GM19193 (cell line): ENCODE results near the gene NAPG.

Experiments used
- POLR2A ChIP-seq: IDR thresholded peaks from 4 replicates; pipeline ENCODE4 v1.6.1; 2011; ENCODE audit not compliant: insufficient read depth, insufficient read length; ENCODE audit errors: extremely low read depth

Gene NAPG

DNA sequence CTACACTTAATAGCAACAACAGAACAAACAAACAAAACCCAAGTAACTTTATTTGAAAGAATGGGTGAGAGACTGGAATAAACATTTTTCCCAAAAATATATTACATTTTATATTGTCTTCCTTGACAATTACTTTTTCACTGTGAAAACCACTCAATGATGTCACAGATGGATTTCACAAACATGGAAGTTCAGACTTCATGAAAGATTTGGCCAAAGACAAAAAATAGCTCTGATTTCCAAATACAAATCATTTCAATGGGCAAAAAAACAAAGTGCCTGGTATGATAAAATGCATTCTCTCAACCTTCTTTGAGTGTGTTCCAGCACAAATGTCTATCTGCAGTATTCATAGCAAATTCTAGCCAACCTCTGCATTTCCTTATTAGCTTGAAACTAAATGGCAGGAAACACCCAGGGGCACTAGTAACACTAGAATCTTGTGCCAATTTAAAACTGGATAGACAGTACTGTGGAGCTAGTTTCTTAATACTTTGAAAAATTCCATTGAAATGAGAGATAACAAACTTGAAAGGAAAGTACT lies 28.5 kb upstream of the NAPG start:
- no peak for TF ChIP-seq POLR2A

DNA sequence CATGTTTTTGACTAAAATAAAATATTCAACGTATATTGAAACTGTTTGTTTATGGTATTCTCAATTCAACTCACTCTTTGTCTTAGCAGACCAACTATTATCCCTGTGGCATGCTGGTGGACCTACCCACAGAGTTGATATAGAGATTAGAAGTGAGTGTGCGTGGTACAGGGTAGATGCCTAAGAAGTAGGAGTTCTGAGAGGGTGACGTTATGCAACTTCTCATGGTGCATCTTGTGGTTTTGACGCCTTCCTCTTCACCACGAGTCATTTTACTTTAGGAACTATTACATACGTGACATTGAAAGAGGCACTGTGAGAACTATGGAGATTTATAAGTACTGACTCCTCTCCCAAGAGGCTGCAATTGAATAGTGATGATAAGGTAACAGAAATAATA lies 26.6 kb upstream of the NAPG start:
- no peak for TF ChIP-seq POLR2A

DNA sequence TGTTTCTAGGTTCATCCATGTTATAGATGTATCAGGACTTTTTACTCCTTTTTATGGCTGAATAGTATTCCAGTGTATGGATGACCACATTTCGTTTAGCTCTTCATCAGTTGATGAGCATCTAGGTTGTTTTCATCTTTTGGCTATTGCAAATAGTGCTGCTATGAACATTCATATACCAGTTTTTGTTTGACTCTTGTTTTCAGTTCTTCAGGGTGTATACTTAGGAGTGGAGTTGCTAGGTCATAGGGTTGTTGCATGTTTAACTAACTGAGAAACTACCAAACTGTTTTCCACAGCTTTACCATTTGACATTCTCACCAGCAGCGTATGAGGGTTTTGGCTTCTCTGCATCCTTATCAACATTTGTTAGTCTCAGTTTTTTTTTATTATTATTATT lies 25.8 kb upstream of the NAPG start:
- no peak for TF ChIP-seq POLR2A

DNA sequence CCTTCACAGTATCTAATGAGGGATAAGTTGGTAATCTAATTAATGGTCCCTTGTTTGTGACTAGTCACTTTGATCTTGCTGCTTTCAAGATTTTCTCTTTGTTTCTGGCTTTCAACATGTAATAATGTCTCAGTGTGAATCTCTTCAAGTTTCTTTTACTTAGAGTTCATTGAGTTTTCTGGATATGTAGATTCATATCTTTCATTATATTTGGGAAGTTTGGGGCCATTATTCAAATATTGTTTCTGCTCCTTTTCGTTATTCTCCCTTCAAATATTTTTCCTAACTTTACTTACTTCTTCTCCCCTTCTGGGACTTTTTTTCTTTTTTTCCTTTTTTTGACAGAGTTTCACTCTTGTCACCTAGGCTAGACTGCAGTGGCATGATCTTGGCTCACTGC lies 21.1 kb upstream of the NAPG start:
- no peak for TF ChIP-seq POLR2A

DNA sequence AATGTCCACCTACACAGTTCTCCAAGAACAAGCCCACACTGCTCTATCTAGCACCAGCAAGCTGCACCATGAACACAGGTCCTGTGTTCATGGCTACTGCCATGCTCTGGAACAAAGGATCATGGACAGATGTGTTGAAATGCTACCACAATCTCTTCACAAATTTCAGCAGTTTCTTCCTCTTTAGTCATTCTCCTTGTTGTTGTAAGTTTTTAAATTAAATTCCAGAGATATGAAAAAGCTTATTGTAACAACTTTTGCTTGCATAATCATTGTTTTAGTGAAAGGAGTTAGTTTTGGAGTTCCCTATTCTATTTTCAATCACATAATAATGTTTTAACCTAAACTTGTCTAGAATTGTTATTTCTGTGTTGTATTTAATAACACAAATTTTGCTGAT lies 17.2 kb upstream of the NAPG start:
- TF ChIP-seq POLR2A = no peak

DNA sequence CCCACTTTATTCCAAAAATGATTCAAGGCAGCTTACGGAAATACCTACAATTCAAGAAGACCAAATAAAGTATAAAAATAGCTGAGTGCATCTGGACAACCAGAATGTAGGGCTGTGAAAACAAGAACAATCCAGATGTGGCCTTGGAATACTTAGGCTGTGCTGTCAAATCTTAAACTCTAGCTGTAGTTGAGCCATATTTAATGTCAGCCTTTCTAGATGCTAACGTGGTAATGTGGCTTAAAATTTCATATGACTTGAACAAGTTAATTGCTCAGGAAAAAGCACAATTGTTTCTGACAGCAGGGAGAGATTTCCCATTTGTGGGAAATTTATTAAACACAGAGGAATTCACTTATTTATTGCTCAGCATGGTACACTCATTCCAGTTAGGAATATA lies 14.6 kb upstream of the NAPG start:
- TF ChIP-seq POLR2A = no peak

DNA sequence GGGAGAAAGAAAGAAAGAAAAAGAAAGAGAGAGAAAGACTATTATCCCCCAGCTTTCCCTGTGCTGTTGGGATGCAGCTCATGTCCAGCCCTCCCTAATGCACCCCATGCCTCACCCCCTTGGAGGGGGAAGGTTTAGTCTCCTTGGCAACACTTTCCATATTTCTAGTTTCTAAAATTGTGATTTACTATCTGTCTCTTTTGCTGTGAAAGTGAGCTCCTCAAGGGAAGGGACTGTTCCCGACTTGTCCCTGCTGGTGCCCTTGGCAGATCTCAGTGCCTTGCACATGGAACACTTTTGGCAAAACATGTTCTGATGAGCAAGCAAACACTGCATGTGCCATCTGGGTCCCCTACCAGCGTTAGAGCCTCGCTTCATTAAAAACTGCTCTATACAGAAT lies 11.7 kb upstream of the NAPG start:
- TF ChIP-seq POLR2A = no peak

DNA sequence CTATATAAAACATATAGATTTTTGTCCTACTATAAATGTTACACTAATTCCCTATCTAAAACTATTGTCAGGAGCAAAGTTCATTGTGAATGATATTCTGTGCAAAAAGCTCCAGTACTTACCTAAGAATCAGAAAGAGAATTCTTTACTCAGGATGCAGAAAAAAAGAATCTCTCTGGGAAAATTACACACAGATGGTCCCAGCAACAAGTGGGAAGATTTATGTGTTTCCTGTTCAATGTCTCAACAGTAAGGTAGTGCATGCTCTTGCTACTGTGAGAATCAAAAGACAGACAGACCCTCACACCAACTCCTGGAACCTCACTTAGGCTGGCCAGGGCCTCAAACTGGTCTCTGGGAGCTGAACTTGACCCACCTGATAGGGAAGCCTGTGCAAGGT lies 11.2 kb upstream of the NAPG start:
- TF ChIP-seq POLR2A = no peak

DNA sequence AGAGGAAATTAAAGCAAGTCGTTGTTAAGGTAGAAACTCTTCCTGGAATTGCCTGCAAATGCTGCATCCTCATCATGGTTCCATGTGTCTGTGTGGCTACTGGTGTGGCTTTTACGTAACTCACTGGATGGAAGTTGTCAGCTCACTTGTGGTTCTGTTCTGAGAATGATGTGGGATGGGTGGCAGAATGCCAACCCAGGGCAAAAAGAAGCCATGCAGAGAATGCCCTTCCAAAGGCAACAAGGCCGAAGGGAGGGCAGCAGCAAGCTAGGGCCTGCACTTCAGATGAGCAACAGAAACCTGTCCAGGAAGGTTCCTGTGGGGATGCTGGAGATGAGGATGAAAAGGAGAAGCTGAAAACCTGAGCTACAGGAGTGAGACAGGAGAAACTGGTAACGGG lies 10.4 kb upstream of the NAPG start:
- no peak for TF ChIP-seq POLR2A

DNA sequence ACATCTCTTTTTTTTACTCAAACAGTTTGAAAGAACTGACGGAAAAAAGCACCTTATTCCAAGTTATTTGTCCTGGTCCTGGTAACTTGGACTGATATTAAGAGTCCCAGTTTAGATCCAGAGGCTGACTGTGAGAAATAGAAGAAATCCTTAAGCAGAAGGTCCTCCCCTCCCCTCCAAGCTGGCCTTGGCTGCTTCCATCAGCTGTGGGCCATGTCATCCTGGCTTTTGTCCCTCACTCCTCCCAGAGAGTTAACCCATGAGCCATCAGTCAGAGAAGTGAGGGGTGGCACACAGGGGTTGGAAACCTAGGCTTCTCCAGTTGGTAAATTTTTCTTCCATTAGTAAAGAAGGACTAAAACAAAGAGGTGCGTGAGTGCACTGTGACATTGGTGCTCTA lies 9.7 kb upstream of the NAPG start:
- no peak for TF ChIP-seq POLR2A

DNA sequence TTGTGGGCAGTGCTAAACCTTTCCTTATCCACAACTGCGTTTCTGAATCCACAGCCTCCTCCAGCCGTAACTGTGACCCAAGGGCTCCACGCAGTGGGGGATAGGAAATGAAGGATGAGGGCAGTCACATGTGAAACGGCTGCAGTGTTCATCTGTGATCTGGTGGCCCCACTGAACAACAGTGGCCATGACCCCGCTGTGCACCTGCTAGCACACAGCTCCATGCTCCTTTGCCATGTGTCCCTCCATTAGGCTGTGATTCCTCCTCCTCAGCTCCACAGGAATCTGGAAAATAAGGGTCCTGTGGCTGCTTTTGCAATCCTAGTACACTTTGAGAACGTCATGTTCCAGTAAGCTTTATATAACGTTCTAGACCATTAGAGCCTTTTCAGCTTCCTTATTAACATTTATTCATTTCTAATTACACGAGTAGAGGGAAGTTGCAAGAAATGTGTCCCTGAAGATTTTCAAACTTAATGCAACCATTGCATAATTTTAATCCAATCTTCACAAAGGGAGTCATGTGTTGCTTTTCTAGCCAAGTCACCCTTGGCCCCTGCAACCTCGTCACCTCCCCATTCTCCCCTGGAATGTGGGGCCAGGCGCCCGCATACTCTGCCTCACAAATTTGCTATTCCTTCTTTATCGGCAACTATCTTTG lies 7.1 kb upstream of the NAPG start:
- no peak for TF ChIP-seq POLR2A

DNA sequence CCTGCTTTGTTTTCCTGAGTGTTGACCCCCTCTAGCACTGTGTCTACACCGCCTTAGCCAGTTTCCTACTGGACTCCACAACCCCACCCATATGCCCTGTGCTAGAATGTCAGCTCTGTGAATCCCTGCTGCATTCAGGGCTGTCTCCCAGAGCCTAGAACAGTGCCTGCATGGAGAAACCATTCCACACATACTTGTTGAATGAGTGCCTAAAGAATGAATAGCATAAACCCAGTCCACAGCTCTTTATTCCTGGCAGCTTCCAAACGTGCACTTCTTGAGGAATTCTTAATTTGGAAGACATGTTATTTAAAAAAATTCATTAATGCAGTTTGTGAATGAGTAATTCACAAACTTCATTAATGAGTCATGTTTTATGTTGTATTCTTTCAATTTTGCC lies 6.5 kb upstream of the NAPG start:
- TF ChIP-seq POLR2A = no peak

DNA sequence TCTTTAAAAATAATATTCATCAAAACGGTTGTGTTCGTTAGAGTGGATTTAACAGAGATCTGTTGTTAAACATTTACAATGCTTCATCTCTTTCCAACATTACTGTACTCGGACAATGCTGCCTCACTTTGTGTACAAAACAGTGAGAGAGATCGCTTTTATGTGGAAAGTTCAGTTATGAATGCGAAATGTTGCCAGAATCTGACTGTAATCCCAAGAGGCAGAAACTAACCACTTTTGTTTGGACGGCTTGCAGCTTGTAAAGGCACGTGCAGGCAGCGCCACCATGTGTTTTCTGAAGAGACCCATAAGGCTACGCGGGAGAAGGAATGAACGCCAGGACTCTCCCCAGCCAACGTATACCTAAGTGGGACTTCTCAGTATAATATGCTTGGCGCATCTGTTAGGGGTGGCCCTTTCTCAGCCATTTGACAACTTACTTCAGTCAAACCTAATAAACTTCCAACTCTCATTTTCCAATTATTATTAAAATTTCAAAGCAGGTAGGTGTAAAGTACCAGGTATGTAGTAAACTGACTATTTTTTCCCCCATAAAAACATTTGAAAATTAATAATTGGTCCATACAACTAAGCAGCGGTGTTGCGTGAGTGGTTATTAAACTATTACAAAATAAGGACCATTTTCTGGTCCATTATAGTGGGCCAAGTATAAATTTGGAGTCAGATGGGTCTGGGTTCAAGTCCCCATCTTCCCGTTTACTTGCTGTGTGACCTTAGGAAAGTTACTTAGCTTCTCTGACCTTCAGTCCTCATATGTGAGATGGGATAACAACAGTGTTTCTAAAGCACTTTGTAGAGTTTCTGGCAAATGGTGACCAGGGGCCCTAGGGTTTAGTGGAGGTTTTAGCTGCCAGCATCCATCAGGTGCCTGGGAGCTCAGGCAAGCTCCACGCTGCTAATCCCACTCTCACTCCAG lies 5.6 kb upstream of the NAPG start:
- TF ChIP-seq POLR2A = no peak

DNA sequence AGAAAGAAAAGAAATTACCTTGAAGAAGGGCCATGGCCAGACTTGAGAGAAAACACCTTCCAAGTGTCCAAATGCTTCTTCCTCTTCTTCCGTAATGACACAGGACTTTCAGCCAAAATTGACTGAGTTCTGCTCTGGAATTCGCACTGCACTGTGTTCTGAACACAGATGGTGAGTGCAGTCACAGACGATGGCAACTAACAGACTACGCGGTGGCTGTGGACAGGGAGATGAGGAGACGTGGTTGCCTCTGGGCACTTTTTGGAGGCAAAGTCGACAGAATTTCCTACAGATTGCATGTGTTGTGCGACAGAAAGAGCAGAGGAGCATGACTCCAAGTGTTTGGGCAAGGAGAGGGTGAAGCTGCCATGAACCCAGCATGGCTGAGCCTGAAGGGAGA lies 4.3 kb upstream of the NAPG start:
- TF ChIP-seq POLR2A = no peak

DNA sequence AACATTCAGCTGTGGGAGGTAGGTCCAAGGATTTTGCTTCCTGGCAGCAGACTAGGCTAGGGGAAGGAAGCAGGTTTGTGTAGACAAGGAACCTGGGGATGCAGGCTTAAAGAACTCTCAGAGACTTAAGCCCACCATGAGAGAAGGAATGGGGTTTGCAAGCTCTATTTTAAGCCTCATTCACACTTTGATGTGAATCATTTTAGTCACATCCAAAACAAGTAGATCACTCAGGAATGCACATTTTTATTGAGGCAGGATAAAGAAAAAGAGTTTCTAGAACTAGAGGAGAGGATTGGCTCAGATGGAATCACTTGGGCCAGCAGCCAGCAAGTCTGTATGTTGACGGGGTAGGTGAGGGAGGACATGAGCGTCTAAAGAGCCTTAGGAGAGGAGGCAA lies 3.3 kb upstream of the NAPG start:
- TF ChIP-seq POLR2A = no peak

DNA sequence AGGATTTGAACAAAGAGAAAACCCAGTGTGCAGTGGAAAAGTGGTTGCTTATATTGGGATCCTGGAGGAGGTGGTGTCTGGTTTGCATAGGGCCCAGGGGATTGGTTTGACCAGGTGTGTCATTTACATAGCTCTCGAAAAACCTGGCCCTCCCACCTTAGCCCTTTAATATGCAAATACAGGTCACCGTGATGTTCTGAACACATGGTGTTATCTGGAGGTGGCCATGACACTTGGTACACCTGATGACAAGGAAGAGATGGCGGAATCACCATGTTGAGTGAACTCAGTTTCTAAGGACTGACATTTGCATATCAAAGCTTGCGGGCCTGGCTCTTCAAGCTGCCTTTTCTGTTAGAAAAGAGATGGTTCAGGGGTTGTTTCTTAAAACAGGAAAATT lies 2.3 kb upstream of the NAPG start:
- no peak for TF ChIP-seq POLR2A
